ENCODE data around the gene CBLB.

Gene CBLB

DNA sequence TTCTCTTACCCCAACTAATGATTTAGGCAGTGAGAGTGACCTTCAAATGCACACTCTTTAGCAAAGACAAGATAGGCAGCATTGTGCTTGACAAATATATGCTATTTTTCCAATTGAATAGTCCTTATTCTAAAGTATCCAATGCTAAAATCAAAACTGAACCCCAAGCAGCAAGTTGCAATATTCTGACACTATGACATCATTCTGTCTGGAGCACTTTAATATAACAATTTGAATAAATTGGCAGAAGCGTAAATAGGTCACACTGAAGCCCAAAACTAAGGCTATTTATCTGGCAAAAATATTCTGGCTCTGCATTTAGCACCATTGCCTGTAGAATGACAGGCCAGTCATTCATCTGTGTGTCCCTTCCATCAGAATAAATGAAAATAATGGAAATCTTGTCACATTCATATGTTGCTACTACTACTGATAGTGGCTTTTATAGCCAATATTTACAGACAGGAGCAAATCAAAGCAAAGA lies 2.9 kb downstream of the CBLB start:
- FAIRE-seq (peak; percentile 60), DNase-seq (ENCODE audit: insufficient read length, low spot score) (no peak)
- TF ChIP-seq POLR2A (IDR thresholded peaks at IDR 0.05; ENCODE audit: low read depth, low read length) = no peak

- no peak for DNase-seq (ENCODE audit: insufficient read length, low spot score)
- no peak for FAIRE-seq
- no peak for TF ChIP-seq POLR2A (IDR thresholded peaks at IDR 0.05; ENCODE audit: low read depth, low read length)
Observed at GRCh38 chr3:105865016-105865623, 3.7 kb downstream of the CBLB start.

GRCh38 chr3:105864212-105864611 lies 4.6 kb downstream of the CBLB start:
- peak; percentile 38 for FAIRE-seq
- no peak for TF ChIP-seq POLR2A (IDR thresholded peaks at IDR 0.05; ENCODE audit: low read depth, low read length)
- no peak for DNase-seq (ENCODE audit: insufficient read length, low spot score)

- no peak for FAIRE-seq
- no peak for DNase-seq (ENCODE audit: insufficient read length, low spot score)
- no peak for TF ChIP-seq POLR2A (IDR thresholded peaks at IDR 0.05; ENCODE audit: low read depth, low read length)
Observed at GRCh38 chr3:105863608-105864007, 5.2 kb downstream of the CBLB start.

DNA sequence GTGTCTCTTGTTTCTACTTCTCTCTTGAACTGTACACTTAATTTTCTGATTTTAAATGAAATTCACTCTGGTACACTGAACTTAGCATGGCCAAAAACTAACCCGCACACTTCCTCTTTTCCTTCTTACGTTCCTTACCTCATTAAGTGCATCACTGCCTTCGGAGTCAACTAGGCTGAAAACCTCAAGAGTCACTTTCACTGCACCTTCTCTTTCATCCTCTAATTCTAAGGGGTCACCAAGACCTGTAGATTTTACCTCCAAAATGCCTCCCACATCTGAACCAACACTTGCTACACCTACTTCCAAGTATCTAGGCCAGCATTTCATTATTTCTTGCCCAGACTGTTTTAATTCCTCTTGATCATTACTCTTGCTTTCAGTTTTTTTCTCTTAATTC lies 6.6 kb downstream of the CBLB start:
- no peak for FAIRE-seq
- no peak for DNase-seq (ENCODE audit: insufficient read length, low spot score)

GRCh38 chr3:105860641-105861040 lies 8.2 kb downstream of the CBLB start:
- DNase-seq (ENCODE audit: insufficient read length, low spot score) (no peak), FAIRE-seq (no peak)
- no peak for TF ChIP-seq POLR2A (IDR thresholded peaks at IDR 0.05; ENCODE audit: low read depth, low read length)

More for the DNA sequence above, 6.6 kb downstream of the CBLB start:
- no peak for TF ChIP-seq POLR2A (IDR thresholded peaks at IDR 0.05; ENCODE audit: low read depth, low read length)

GRCh38 chr3:105858017-105858416 lies 10.8 kb downstream of the CBLB start:
- DNase-seq (ENCODE audit: insufficient read length, low spot score) (no peak), FAIRE-seq (no peak)

DNA sequence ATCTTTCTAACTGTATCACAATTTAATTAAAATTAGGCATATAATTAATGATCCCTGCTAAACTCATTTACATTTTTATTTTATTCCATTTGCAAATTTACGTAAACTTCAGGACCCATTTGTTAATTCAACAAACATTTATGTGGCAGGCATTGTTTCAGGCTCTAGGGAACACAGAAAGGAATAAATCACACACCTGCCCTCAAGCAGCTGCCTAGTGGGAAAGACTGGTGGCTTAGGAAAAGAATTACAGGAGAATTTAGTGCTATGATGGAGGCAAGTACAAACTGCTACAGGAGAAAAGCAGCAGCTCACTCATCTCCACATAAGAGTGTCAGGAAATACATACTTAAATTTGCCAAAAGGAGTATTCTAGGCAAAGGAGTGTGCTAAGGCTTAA lies 11.2 kb downstream of the CBLB start:
- no peak for DNase-seq (ENCODE audit: insufficient read length, low spot score)
- no peak for TF ChIP-seq POLR2A (IDR thresholded peaks at IDR 0.05; ENCODE audit: low read depth, low read length)
- no peak for FAIRE-seq

More at GRCh38 chr3:105858017-105858416, 10.8 kb downstream of the CBLB start:
- no peak for TF ChIP-seq POLR2A (IDR thresholded peaks at IDR 0.05; ENCODE audit: low read depth, low read length)

GRCh38 chr3:105856605-105857004 lies 12.2 kb downstream of the CBLB start:
- FAIRE-seq (peak; percentile 30), DNase-seq (ENCODE audit: insufficient read length, low spot score) (no peak)
- no peak for TF ChIP-seq POLR2A (IDR thresholded peaks at IDR 0.05; ENCODE audit: low read depth, low read length)

DNA sequence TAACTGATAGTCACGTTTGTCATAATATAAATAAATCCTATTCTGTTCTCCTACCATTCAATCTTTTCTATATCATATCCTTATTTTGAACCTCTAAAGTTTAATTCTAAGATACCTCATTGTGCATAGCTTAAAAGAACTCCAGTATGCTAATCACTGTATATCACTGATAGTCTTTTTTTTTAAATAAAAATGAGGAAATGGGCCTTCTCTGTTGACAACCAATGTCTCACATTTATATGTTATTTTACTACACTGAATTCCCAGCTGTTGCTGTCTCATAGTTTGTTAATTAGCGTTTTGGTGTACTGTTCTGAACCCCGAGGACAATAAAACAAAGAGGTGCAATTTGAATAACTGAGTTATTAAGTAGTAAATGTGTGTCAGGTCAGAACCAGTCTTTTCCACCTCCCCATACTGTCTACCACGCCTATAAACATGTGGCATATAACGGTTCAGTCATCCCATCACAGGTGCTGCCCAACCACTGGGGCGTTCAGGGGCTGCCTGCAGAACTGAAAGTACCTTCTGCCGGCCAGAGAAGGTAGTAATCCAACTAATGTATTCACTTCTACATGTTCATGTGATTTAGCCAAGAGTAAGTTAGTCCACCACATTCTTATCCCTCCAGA lies 14.9 kb downstream of the CBLB start:
- FAIRE-seq = no peak
- DNase-seq (ENCODE audit: insufficient read length, low spot score) = no peak
- TF ChIP-seq POLR2A (IDR thresholded peaks at IDR 0.05; ENCODE audit: low read depth, low read length) = no peak

DNA sequence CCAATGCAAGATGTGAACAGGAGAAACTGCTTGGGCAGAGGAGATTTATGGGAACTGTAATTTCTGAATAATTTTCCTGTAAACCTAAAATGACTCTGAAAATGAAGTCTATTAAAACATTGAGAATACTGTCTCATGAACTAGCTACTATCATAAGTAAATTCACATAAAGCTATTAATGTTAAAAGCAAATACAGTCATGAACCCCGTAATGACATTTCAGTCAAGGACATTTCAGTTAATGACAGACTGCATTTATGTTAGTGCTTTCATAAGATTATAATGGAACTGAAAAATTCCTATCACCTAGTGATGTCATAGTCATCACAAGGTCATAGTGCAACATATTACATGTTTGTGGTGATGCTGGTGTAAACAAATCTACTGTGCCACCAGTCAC lies 17.2 kb downstream of the CBLB start:
- no peak for FAIRE-seq
- DNase-seq (ENCODE audit: insufficient read length, low spot score) = no peak
- TF ChIP-seq POLR2A (IDR thresholded peaks at IDR 0.05; ENCODE audit: low read depth, low read length) = no peak

DNA sequence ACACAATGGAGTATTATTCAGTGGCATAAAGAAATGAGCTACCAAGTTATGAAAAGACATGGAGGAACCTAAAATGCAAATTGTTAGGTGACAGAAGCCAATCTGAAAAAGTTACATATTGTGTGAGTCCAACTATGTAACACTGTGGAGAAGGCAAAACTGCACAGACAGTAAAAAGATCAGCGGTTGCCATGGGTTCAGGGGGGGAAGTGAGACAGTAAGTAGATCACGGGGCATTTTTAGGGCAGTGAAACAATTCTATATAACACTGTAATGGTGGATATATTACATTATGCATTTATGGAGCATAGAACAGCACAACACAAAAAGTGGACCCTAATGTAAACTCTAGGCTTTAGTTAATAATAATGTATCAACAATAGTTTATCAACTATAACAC lies 17.6 kb downstream of the CBLB start:
- FAIRE-seq = no peak
- no peak for TF ChIP-seq POLR2A (IDR thresholded peaks at IDR 0.05; ENCODE audit: low read depth, low read length)
- no peak for DNase-seq (ENCODE audit: insufficient read length, low spot score)

GRCh38 chr3:105850593-105850992 lies 18.2 kb downstream of the CBLB start:
- no peak for FAIRE-seq
- TF ChIP-seq POLR2A (IDR thresholded peaks at IDR 0.05; ENCODE audit: low read depth, low read length) = no peak

GRCh38 chr3:105848821-105849220 lies 20.0 kb downstream of the CBLB start:
- no peak for TF ChIP-seq POLR2A (IDR thresholded peaks at IDR 0.05; ENCODE audit: low read depth, low read length)
- FAIRE-seq (no peak), DNase-seq (ENCODE audit: insufficient read length, low spot score) (no peak)

More at GRCh38 chr3:105850593-105850992, 18.2 kb downstream of the CBLB start:
- no peak for DNase-seq (ENCODE audit: insufficient read length, low spot score)

- DNase-seq (ENCODE audit: insufficient read length, low spot score) (no peak), FAIRE-seq (no peak)
- no peak for TF ChIP-seq POLR2A (IDR thresholded peaks at IDR 0.05; ENCODE audit: low read depth, low read length)
Observed at GRCh38 chr3:105847865-105848264, 20.9 kb downstream of the CBLB start.

Data from H54 (cell line).